Measurements from ENCODE around the gene OR10Z1. TPM values are rescaled to one million over a fixed set of nuclear protein-coding genes. Genes with fewer than 3 reads are reported as not detected.
A peak's percentile ranks its signal among the peaks of the same experiment; 100 is the strongest.

Gene OR10Z1
- total RNA-seq, 6 donors from 2014 or later = not detected

GRCh38 chr1:158654086-158654485 is 49.0 kb downstream of the OR10Z1 start:
- H3K4me3 ChIP-seq = no peak overlapping the region
- H3K4me1 ChIP-seq = peaks cover 0 to 5% (median 0%) of the 10 kb centered on the region in 4 donors
- ATAC-seq (ENCODE audit: low FRiP score in 2 of 2) (no peak), DNase-seq (no peak)
- H3K27me3 ChIP-seq = no peaks in the 10 kb centered on the region
- H3K36me3 ChIP-seq = no peaks in the 10 kb centered on the region
- no peak overlapping the region for H3K27ac ChIP-seq
- H3K9me3 ChIP-seq = no peaks in the 10 kb centered on the region
- TF ChIP-seq POLR2A (IDR thresholded peaks at IDR 0.05) (no peak), CTCF (IDR thresholded peaks at IDR 0.05) (no peak), POLR2AphosphoS5 (IDR thresholded peaks at IDR 0.05) (no peak), EP300 (IDR thresholded peaks at IDR 0.05) (no peak)

- no peak overlapping the region for H3K27ac ChIP-seq
- WGBS, 2 donors = 34 to 40% methylated on average over 6 of the region's 6 CpGs
- no peaks in the 10 kb centered on the region for H3K36me3 ChIP-seq
- H3K4me1 ChIP-seq = peaks cover 0 to 5% (median 0%) of the 10 kb centered on the region in 4 donors
- H3K4me3 ChIP-seq = no peak overlapping the region
- ATAC-seq (ENCODE audit: low FRiP score in 2 of 2) (no peak), DNase-seq (peak in 1 of 2 donors; percentile 34)
- H3K9me3 ChIP-seq = no peaks in the 10 kb centered on the region
- no peak for TF ChIP-seq CTCF (IDR thresholded peaks at IDR 0.05)
- no peak for TF ChIP-seq POLR2A (IDR thresholded peaks at IDR 0.05)
- TF ChIP-seq EP300 (IDR thresholded peaks at IDR 0.05) = no peak
- no peak for TF ChIP-seq POLR2AphosphoS5 (IDR thresholded peaks at IDR 0.05)
- no peaks in the 10 kb centered on the region for H3K27me3 ChIP-seq
Measured at GRCh38 chr1:158654571-158654970, 49.5 kb downstream of the OR10Z1 start.

Other genes with a start within 250 kb of the OR10Z1 start
- gene OR10T2, start 205.8 kb upstream of the OR10Z1 start, total RNA-seq = not detected
- not detected for gene OR10K2, start 179.0 kb upstream of the OR10Z1 start, total RNA-seq
- not detected for gene OR10K1, start 143.4 kb upstream of the OR10Z1 start, total RNA-seq
- gene OR10R2, start 133.0 kb upstream of the OR10Z1 start, total RNA-seq = not detected
- not detected for gene OR6Y1, start 50.9 kb upstream of the OR10Z1 start, total RNA-seq
- gene OR6P1, start 34.7 kb upstream of the OR10Z1 start, total RNA-seq = not detected
- not detected for gene OR10X1, start 25.4 kb upstream of the OR10Z1 start, total RNA-seq
- under 1 TPM in 5 of 6 donors, not detected in 1; 0.20 to 0.57 (median 0.30) TPM for gene SPTA1, start 81.4 kb downstream of the OR10Z1 start, total RNA-seq
- gene OR6K2, start 95.4 kb downstream of the OR10Z1 start, total RNA-seq = not detected
- gene OR6K3, start 115.5 kb downstream of the OR10Z1 start, total RNA-seq = 1 to 10 TPM in 1 of 6 donors, under 1 TPM in 2, not detected in 3; 0.23 to 2.1 (median 0.81) TPM
- not detected for gene OR6K6, start 149.5 kb downstream of the OR10Z1 start, total RNA-seq
- gene OR6N1, start 166.9 kb downstream of the OR10Z1 start, total RNA-seq = 1 to 10 TPM in 2 of 6 donors, under 1 TPM in 3, not detected in 1; 0.20 to 1.9 (median 0.57) TPM
- gene OR6N2, start 175.9 kb downstream of the OR10Z1 start, total RNA-seq = under 1 TPM in 2 of 6 donors, not detected in 4; 0.10 to 0.26 TPM
- 10 to 100 TPM; 16.2 to 83.3 (median 28.7) TPM for gene MNDA, start 226.1 kb downstream of the OR10Z1 start, total RNA-seq